Central memory CD8-positive, alpha-beta T cell (primary cell): ENCODE data around the gene PARP14.

ENCODE experiments used
- ATAC-seq: fragments of 150-1000 bp; cut with Tn5 transposase; replicated peaks from 2 replicates; pipeline ENCODE4 v1.10.0; 2022; ENCODE audit warnings: mild to moderate bottlenecking, moderate FRiP score, moderate number of reproducible peaks; ENCODE audit not compliant: poor library complexity, severe bottlenecking; ENCODE audit errors: extremely low read depth
- DNase-seq, 2 donors: peaks; one replicate each; pipeline ENCODE4 v3.0.0; 2021; ENCODE audit warnings: low spot score in 2 of 2
- H3K27ac Mint-ChIP-seq: one replicate; pipeline ENCODE4 v1.8.0; 2022; ENCODE audit warnings: low read depth, mild to moderate bottlenecking, moderate library complexity, mixed read lengths
- H3K27me3 Mint-ChIP-seq: one replicate; pipeline ENCODE4 v1.8.0; 2022; ENCODE audit warnings: mixed read lengths
- H3K36me3 Mint-ChIP-seq: one replicate; pipeline ENCODE4 v1.8.0; 2022; ENCODE audit warnings: mild to moderate bottlenecking, moderate library complexity, mixed read lengths; ENCODE audit not compliant: insufficient read depth
- H3K4me1 Mint-ChIP-seq: one replicate; pipeline ENCODE4 v1.8.0; 2022; ENCODE audit warnings: mixed read lengths
- H3K4me3 Mint-ChIP-seq: one replicate; pipeline ENCODE4 v1.8.0; 2022; ENCODE audit warnings: mild to moderate bottlenecking, moderate library complexity, mixed read lengths
- H3K9me3 Mint-ChIP-seq: one replicate; pipeline ENCODE4 v1.8.0; 2022; ENCODE audit warnings: mixed read lengths

Gene PARP14

GRCh38 chr3:122661633-122662032, 19.0 kb upstream of the PARP14 start:
- no peaks in the 10 kb centered on the region for H3K36me3 Mint-ChIP-seq
- H3K4me1 Mint-ChIP-seq = peaks cover 9% of the 10 kb centered on the region
- no peak for DNase-seq
- ATAC-seq = no peak
- peak overlapping the region; percentile 26 for H3K4me3 Mint-ChIP-seq
- no peak overlapping the region for H3K27ac Mint-ChIP-seq
- peaks cover 7% of the 10 kb centered on the region for H3K27me3 Mint-ChIP-seq
- no peaks in the 10 kb centered on the region for H3K9me3 Mint-ChIP-seq

GRCh38 chr3:122662505-122662904, 18.1 kb upstream of the PARP14 start:
- Mint-ChIP-seq H3K4me3 (no peak overlapping the region), H3K27ac (no peak overlapping the region), H3K27me3 (peaks cover 7% of the 10 kb centered on the region), H3K9me3 (no peaks in the 10 kb centered on the region), H3K4me1 (peaks cover 9% of the 10 kb centered on the region), H3K36me3 (no peaks in the 10 kb centered on the region)
- no peak for ATAC-seq
- DNase-seq = no peak

- peaks cover 9% of the 10 kb centered on the region for H3K4me1 Mint-ChIP-seq
These were observed 15.3 kb upstream of the PARP14 start for GRCh38 chr3:122665226-122665786.

GRCh38 chr3:122665881-122666280, 14.8 kb upstream of the PARP14 start:
- Mint-ChIP-seq H3K27ac (no peak overlapping the region), H3K4me3 (no peak overlapping the region), H3K4me1 (peaks cover 9% of the 10 kb centered on the region), H3K27me3 (no peaks in the 10 kb centered on the region), H3K36me3 (peaks cover 2% of the 10 kb centered on the region), H3K9me3 (no peaks in the 10 kb centered on the region)
- DNase-seq (no peak), ATAC-seq (no peak)

More at GRCh38 chr3:122665226-122665786, 15.3 kb upstream of the PARP14 start:
- no peak for DNase-seq
- Mint-ChIP-seq H3K4me3 (no peak overlapping the region), H3K36me3 (peaks cover 2% of the 10 kb centered on the region), H3K9me3 (no peaks in the 10 kb centered on the region), H3K27ac (no peak overlapping the region), H3K27me3 (no peaks in the 10 kb centered on the region)
- ATAC-seq = no peak

- H3K36me3 Mint-ChIP-seq = peaks cover 2% of the 10 kb centered on the region
- H3K9me3 Mint-ChIP-seq = no peaks in the 10 kb centered on the region
- DNase-seq = no peak
- no peak overlapping the region for H3K27ac Mint-ChIP-seq
- H3K27me3 Mint-ChIP-seq = no peaks in the 10 kb centered on the region
- H3K4me3 Mint-ChIP-seq = no peak overlapping the region
- H3K4me1 Mint-ChIP-seq = no peaks in the 10 kb centered on the region
- ATAC-seq = no peak
These were observed 11.5 kb upstream of the PARP14 start for GRCh38 chr3:122668930-122669730.

- no peaks in the 10 kb centered on the region for H3K27me3 Mint-ChIP-seq
- H3K9me3 Mint-ChIP-seq = no peaks in the 10 kb centered on the region
- no peak overlapping the region for H3K27ac Mint-ChIP-seq
- ATAC-seq (no peak), DNase-seq (no peak)
- peaks cover 2% of the 10 kb centered on the region for H3K36me3 Mint-ChIP-seq
- H3K4me3 Mint-ChIP-seq = no peak overlapping the region
- H3K4me1 Mint-ChIP-seq = no peaks in the 10 kb centered on the region
These were observed 9.1 kb upstream of the PARP14 start for GRCh38 chr3:122671553-122671952.

GRCh38 chr3:122674339-122674738, 6.3 kb upstream of the PARP14 start:
- ATAC-seq = no peak

GRCh38 chr3:122676759-122677158, 3.9 kb upstream of the PARP14 start:
- Mint-ChIP-seq H3K27ac (no peak overlapping the region), H3K4me3 (no peak overlapping the region), H3K27me3 (no peaks in the 10 kb centered on the region), H3K4me1 (peaks cover 24% of the 10 kb centered on the region), H3K36me3 (peaks cover 14% of the 10 kb centered on the region), H3K9me3 (no peaks in the 10 kb centered on the region)
- ATAC-seq (no peak), DNase-seq (no peak)

More at GRCh38 chr3:122674339-122674738, 6.3 kb upstream of the PARP14 start:
- Mint-ChIP-seq H3K4me3 (no peak overlapping the region), H3K27me3 (no peaks in the 10 kb centered on the region), H3K36me3 (peaks cover 2% of the 10 kb centered on the region), H3K27ac (no peak overlapping the region), H3K9me3 (no peaks in the 10 kb centered on the region), H3K4me1 (peaks cover 4% of the 10 kb centered on the region)
- no peak for DNase-seq

- Mint-ChIP-seq H3K27me3 (no peaks in the 10 kb centered on the region), H3K4me1 (peaks cover 29% of the 10 kb centered on the region), H3K9me3 (no peaks in the 10 kb centered on the region), H3K27ac (no peak overlapping the region), H3K4me3 (no peak overlapping the region), H3K36me3 (peaks cover 17% of the 10 kb centered on the region)
- ATAC-seq (no peak), DNase-seq (no peak)
These were observed 3.4 kb upstream of the PARP14 start for GRCh38 chr3:122677216-122677615.

- H3K4me3 Mint-ChIP-seq = peak overlapping the region; percentile 2
These were observed 2.1 kb upstream of the PARP14 start for GRCh38 chr3:122678506-122678905.

GRCh38 chr3:122679085-122679881, 1.4 kb upstream of the PARP14 start:
- H3K4me3 Mint-ChIP-seq = peak overlapping the region; percentile 90
- DNase-seq = peak; percentile 71 to 74
- H3K4me1 Mint-ChIP-seq = peaks cover 50% of the 10 kb centered on the region
- no peaks in the 10 kb centered on the region for H3K27me3 Mint-ChIP-seq
- H3K27ac Mint-ChIP-seq = peak overlapping the region; percentile 97
- H3K9me3 Mint-ChIP-seq = no peaks in the 10 kb centered on the region
- H3K36me3 Mint-ChIP-seq = peaks cover 17% of the 10 kb centered on the region
- ATAC-seq = peak; percentile 48

More at GRCh38 chr3:122678506-122678905, 2.1 kb upstream of the PARP14 start:
- peak overlapping the region; percentile 97 for H3K27ac Mint-ChIP-seq
- H3K27me3 Mint-ChIP-seq = no peaks in the 10 kb centered on the region
- ATAC-seq (no peak), DNase-seq (no peak)
- H3K36me3 Mint-ChIP-seq = peaks cover 17% of the 10 kb centered on the region
- H3K4me1 Mint-ChIP-seq = peaks cover 42% of the 10 kb centered on the region
- no peaks in the 10 kb centered on the region for H3K9me3 Mint-ChIP-seq

GRCh38 chr3:122679882-122680474, 661 bp upstream of the PARP14 start:
- peaks cover 55% of the 10 kb centered on the region for H3K4me1 Mint-ChIP-seq
- H3K36me3 Mint-ChIP-seq = peaks cover 20% of the 10 kb centered on the region
- peak; percentile 12 for ATAC-seq

More at GRCh38 chr3:122679882-122680474, 661 bp upstream of the PARP14 start:
- H3K9me3 Mint-ChIP-seq = no peaks in the 10 kb centered on the region
- no peaks in the 10 kb centered on the region for H3K27me3 Mint-ChIP-seq
- DNase-seq = no peak
- H3K4me3 Mint-ChIP-seq = peak overlapping the region; percentile 90
- H3K27ac Mint-ChIP-seq = peak overlapping the region; percentile 97
